ENCODE measurements around the gene NAGS. TPM values are rescaled to one million over a fixed set of nuclear protein-coding genes. Genes with fewer than 3 reads are reported as not detected.
A peak's percentile ranks its signal among the peaks of the same experiment; 100 is the strongest.

NAGS gene
- 7.2 and 7.7 TPM in 2 replicates for total RNA-seq (2014; rRNA removed; shearing (Covaris generic))
- 4.1 and 4.2 TPM in 2 replicates for polyA plus RNA-seq (2016; fragmentation: Nextera tagmentation; extraction: Ambion mirVana)
- long read RNA-seq, partial matches to known transcripts = 10 of 14 reads
- long read RNA-seq, other reads (novel, unspliced or antisense) = 3 of 14 reads

DNA sequence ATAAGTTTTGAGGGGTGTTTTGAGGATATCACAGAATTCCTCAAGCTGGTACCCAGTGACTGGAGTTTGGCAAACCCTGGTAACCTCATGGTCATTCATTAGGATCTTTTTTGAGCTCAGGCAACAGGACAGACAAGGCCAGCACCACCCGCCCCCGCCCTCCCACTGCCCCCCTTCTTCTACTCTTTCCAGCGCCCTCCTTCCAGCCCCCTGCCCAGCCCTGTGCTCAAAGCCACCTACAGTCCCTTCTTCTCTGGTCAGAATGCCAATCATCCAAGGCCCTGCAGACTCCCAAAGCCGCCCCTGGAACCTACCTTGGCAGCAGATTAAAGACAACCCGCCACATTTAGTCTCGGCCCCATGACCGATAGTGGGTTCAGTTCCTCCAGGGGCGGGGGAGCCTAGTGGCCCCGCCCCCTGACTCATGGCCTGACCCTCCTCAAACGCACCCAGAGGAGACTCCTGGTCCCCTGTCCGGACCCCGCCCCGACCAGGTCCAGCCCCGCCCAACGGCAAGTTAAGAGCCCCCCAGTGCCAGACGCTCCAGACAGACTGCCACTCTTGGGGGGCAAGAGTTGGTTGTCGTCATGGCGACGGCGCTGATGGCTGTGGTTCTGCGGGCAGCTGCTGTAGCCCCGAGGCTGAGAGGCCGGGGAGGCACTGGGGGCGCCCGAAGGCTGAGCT, at the start of gene NAGS:
Gene NAGS (plus strand): TSS at position 546 of the 684 bp plus-strand sequence. CDS start 42 bp downstream, at position 588.
- H2AFZ ChIP-seq = peak within 1 kb of the TSS; percentile 84
- peak within 1 kb of the TSS; percentile 97 for H3K4me3 ChIP-seq
- H3K27me3 Mint-ChIP-seq (ENCODE audit: insufficient read depth, low read depth, poor library complexity) = peaks cover 46% of the 10 kb centered on the region
- no peaks in the 10 kb centered on the region for H3K9me3 Mint-ChIP-seq
- H3K4me2 ChIP-seq = peak within 1 kb of the TSS; percentile 99
- no peak within 1 kb of the TSS for H3K27ac Mint-ChIP-seq
- H3K36me3 ChIP-seq (ENCODE audit: insufficient read depth) = no peaks in the 10 kb centered on the region
- no peaks in the 10 kb centered on the region for H3K79me2 ChIP-seq (replicated peaks; ENCODE audit: insufficient read depth)
- H3K36me3 Mint-ChIP-seq (ENCODE audit: low read depth) = no peaks in the 10 kb centered on the region; the same call in 2 of the 3 replicates
- DNase-seq (ENCODE audit: low spot score) (peak; percentile 71), ATAC-seq (peak; percentile 14)
- H4K20me1 ChIP-seq (replicated peaks; ENCODE audit: insufficient read depth) = peaks cover 7% of the 10 kb centered on the region; the same call in 1 of the 2 replicates
- H3F3A ChIP-seq (replicated peaks; ENCODE audit: low read depth) = peaks cover 9% of the 10 kb centered on the region; the same call in 1 of the 2 replicates
- H3K27me3 ChIP-seq (ENCODE audit: insufficient read depth) = peaks cover 38% of the 10 kb centered on the region
- peaks cover 16% of the 10 kb centered on the region for H3K4me1 Mint-ChIP-seq
- peak within 1 kb of the TSS; percentile 84 for H3K4me3 Mint-ChIP-seq
- H3K27ac ChIP-seq (ENCODE audit: low read depth) = no peak within 1 kb of the TSS
- 0 out of 2 replicates have a peak, but pooled peaks have one; percentile 21 for TF ChIP-seq POLR2AphosphoS5 (IDR thresholded peaks at IDR 0.05; ENCODE audit: low read depth)
- TF ChIP-seq, protein P1, sequence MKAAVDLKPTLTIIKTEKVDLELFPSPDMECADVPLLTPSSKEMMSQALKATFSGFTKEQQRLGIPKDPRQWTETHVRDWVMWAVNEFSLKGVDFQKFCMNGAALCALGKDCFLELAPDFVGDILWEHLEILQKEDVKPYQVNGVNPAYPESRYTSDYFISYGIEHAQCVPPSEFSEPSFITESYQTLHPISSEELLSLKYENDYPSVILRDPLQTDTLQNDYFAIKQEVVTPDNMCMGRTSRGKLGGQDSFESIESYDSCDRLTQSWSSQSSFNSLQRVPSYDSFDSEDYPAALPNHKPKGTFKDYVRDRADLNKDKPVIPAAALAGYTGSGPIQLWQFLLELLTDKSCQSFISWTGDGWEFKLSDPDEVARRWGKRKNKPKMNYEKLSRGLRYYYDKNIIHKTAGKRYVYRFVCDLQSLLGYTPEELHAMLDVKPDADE (IDR thresholded peaks at IDR 0.05) = no peak
- H3K9me2 ChIP-seq (ENCODE audit: insufficient read depth) = no peaks in the 10 kb centered on the region
- H3K4me1 ChIP-seq (ENCODE audit: insufficient read depth) = peaks cover 14% of the 10 kb centered on the region

GRCh38 chr17:43956222-43956621, 48.2 kb upstream of the NAGS start:
- Histone ChIP-seq H3K27me3 (ENCODE audit: insufficient read depth) (peaks cover 30% of the 10 kb centered on the region), H3K4me2 (no peak overlapping the region), H2AFZ (no peak overlapping the region), H3K9me2 (ENCODE audit: insufficient read depth) (no peaks in the 10 kb centered on the region), H3K79me2 (replicated peaks; ENCODE audit: insufficient read depth) (no peaks in the 10 kb centered on the region), H3F3A (replicated peaks; ENCODE audit: low read depth) (no peaks in the 10 kb centered on the region), H3K4me3 (no peak overlapping the region), H4K20me1 (replicated peaks; ENCODE audit: insufficient read depth) (no peaks in the 10 kb centered on the region), H3K36me3 (ENCODE audit: insufficient read depth) (no peaks in the 10 kb centered on the region), H3K27ac (ENCODE audit: low read depth) (no peak overlapping the region), H3K4me1 (ENCODE audit: insufficient read depth) (peaks cover 5% of the 10 kb centered on the region; the same call in 1 of the 2 replicates)
- no peak overlapping the region for H3K4me3 Mint-ChIP-seq
- no peak for ATAC-seq
- no peaks in the 10 kb centered on the region for H3K36me3 Mint-ChIP-seq (ENCODE audit: low read depth)
- peaks cover 31% of the 10 kb centered on the region for H3K27me3 Mint-ChIP-seq (ENCODE audit: insufficient read depth, low read depth, poor library complexity)
- no peak for DNase-seq (ENCODE audit: low spot score)
- H3K27ac Mint-ChIP-seq = no peak overlapping the region
- peaks cover 11% of the 10 kb centered on the region; the same call in 2 of the 3 replicates for H3K4me1 Mint-ChIP-seq
- H3K9me3 Mint-ChIP-seq = no peaks in the 10 kb centered on the region
- TF ChIP-seq POLR2AphosphoS5 (IDR thresholded peaks at IDR 0.05; ENCODE audit: low read depth) (no peak), CTCF (conservative IDR thresholded peaks at IDR 0.05; ENCODE audit: low read depth in 2 of 2) (no peak), ZNF331 (CRISPR knock-in tag; IDR thresholded peaks at IDR 0.05; ENCODE audit: low read depth) (no peak), ZNF462 (CRISPR knock-in tag; IDR thresholded peaks at IDR 0.05) (no peak), NANOG (IDR thresholded peaks at IDR 0.05; ENCODE audit: borderline replicate concordance) (no peak), ZNF114 (CRISPR knock-in tag; IDR thresholded peaks at IDR 0.05) (no peak), CREB1 (CRISPR knock-in tag; IDR thresholded peaks at IDR 0.05; ENCODE audit: low read depth) (no peak), EZH2phosphoT487 (IDR thresholded peaks at IDR 0.05; ENCODE audit: unreplicated experiment) (no peak), JUNB (IDR thresholded peaks at IDR 0.05; ENCODE audit: unreplicated experiment) (no peak)
- TF ChIP-seq, protein P1 (IDR thresholded peaks at IDR 0.05) = no peak
